Loucy (cell line): ENCODE measurements around the gene BCAS1.

Experiments used
- H2AFZ ChIP-seq: fragments of 200-600 bp; sonication (generic); 2 replicates; pipeline ENCODE4 v1.6.0; 2016; ENCODE audit warnings: antibody characterized with exemption, mild to moderate bottlenecking, low read length, moderate library complexity
- H3F3A ChIP-seq: fragments of 200-600 bp; 2 replicates; pipeline ENCODE4 v1.6.0; 2016; ENCODE audit warnings: antibody characterized with exemption, low read depth, mild to moderate bottlenecking
- H3K27me3 ChIP-seq: fragments of 200-600 bp; sonication (generic); 2 replicates; pipeline ENCODE4 v1.6.1; 2014; ENCODE audit warnings: low read length, mild to moderate bottlenecking; ENCODE audit not compliant: insufficient read depth, poor library complexity, severe bottlenecking
- H3K36me3 ChIP-seq: fragments of 200-600 bp; sonication (generic); 2 replicates; pipeline ENCODE4 v1.6.1; 2016; ENCODE audit warnings: low read length; ENCODE audit not compliant: insufficient read depth
- H3K4me1 ChIP-seq: fragments of 200-600 bp; sonication (generic); 2 replicates; pipeline ENCODE4 v1.5.1; 2014; ENCODE audit warnings: low read length, mild to moderate bottlenecking; ENCODE audit not compliant: insufficient read depth, poor library complexity, severe bottlenecking
- H3K4me2 ChIP-seq: fragments of 200-600 bp; sonication (generic); 2 replicates; pipeline ENCODE4 v1.6.0; 2014; ENCODE audit warnings: antibody characterized with exemption, low read length, low read depth, mild to moderate bottlenecking; ENCODE audit not compliant: poor library complexity, severe bottlenecking
- H3K4me3 ChIP-seq: fragments of 200-600 bp; sonication (generic); 2 replicates; pipeline ENCODE4 v1.5.1; 2014; ENCODE audit warnings: low read length, mild to moderate bottlenecking, mixed read lengths; ENCODE audit not compliant: poor library complexity, severe bottlenecking
- H3K79me2 ChIP-seq: fragments of 200-600 bp; sonication (generic); 2 replicates; pipeline ENCODE4 v1.6.1; 2014; ENCODE audit warnings: low read length; ENCODE audit not compliant: insufficient read depth
- H3K9ac ChIP-seq: fragments of 200-600 bp; sonication (generic); 2 replicates; pipeline ENCODE4 v1.6.0; 2014; ENCODE audit warnings: mild to moderate bottlenecking, low read depth, low read length, moderate library complexity; ENCODE audit not compliant: poor library complexity, severe bottlenecking
- H3K9me2 ChIP-seq: fragments of 200-600 bp; sonication (generic); replicated peaks from 2 replicates; pipeline ENCODE4 v1.6.1; 2016; ENCODE audit warnings: low read depth, low read length, mixed read lengths
- H3K9me3 ChIP-seq: fragments of 200-600 bp; sonication (generic); 2 replicates; pipeline ENCODE4 v1.6.1; 2014; ENCODE audit warnings: mild to moderate bottlenecking, antibody characterized with exemption, low read length, low read depth; ENCODE audit not compliant: insufficient read depth
- H4K20me1 ChIP-seq: fragments of 200-600 bp; sonication (generic); 2 replicates; pipeline ENCODE4 v1.6.0; 2014; ENCODE audit warnings: antibody characterized with exemption, low read length, mild to moderate bottlenecking; ENCODE audit not compliant: insufficient read depth, poor library complexity, severe bottlenecking
- EZH2phosphoT487 ChIP-seq: fragments of 200-600 bp; IDR thresholded peaks from 2 replicates; pipeline ENCODE4 v1.6.1; 2018; ENCODE audit warnings: antibody characterized with exemption, mild to moderate bottlenecking, moderate library complexity, borderline replicate concordance
- TF ChIP-seq, protein P1 (sequence below): fragments of 200-600 bp; sonication (generic); conservative IDR thresholded peaks from 2 replicates; pipeline ENCODE4 v1.5.1; 2014; ENCODE audit warnings: mild to moderate bottlenecking, antibody characterized with exemption, low read length

The BCAS1 gene

DNA sequence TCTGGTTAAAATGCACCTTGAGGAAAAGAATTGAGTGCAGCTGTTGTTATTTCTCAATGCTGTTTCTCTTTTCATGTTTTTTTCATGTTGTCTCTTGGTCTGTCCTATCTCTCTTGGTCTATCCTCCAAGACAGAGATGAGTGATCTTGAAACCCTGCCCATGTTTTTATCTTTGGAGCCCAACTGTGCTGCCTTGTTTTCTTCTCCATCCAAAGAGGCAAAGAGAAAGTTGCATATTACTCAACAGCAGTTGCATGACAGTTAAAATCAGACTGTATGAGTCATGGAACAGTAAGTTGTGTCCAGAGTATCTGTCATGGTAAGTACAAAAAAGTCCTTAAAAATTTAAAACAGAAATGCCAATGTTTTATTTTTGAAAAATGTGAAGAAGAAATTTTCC is 26.2 kb downstream of the BCAS1 start:
- Histone ChIP-seq H3K4me1 (peaks cover 4% of the 10 kb centered on the region), H2AFZ (no peak overlapping the region)
- no peak for TF ChIP-seq EZH2phosphoT487
- TF ChIP-seq, protein P1, sequence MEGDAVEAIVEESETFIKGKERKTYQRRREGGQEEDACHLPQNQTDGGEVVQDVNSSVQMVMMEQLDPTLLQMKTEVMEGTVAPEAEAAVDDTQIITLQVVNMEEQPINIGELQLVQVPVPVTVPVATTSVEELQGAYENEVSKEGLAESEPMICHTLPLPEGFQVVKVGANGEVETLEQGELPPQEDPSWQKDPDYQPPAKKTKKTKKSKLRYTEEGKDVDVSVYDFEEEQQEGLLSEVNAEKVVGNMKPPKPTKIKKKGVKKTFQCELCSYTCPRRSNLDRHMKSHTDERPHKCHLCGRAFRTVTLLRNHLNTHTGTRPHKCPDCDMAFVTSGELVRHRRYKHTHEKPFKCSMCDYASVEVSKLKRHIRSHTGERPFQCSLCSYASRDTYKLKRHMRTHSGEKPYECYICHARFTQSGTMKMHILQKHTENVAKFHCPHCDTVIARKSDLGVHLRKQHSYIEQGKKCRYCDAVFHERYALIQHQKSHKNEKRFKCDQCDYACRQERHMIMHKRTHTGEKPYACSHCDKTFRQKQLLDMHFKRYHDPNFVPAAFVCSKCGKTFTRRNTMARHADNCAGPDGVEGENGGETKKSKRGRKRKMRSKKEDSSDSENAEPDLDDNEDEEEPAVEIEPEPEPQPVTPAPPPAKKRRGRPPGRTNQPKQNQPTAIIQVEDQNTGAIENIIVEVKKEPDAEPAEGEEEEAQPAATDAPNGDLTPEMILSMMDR = no peak

DNA sequence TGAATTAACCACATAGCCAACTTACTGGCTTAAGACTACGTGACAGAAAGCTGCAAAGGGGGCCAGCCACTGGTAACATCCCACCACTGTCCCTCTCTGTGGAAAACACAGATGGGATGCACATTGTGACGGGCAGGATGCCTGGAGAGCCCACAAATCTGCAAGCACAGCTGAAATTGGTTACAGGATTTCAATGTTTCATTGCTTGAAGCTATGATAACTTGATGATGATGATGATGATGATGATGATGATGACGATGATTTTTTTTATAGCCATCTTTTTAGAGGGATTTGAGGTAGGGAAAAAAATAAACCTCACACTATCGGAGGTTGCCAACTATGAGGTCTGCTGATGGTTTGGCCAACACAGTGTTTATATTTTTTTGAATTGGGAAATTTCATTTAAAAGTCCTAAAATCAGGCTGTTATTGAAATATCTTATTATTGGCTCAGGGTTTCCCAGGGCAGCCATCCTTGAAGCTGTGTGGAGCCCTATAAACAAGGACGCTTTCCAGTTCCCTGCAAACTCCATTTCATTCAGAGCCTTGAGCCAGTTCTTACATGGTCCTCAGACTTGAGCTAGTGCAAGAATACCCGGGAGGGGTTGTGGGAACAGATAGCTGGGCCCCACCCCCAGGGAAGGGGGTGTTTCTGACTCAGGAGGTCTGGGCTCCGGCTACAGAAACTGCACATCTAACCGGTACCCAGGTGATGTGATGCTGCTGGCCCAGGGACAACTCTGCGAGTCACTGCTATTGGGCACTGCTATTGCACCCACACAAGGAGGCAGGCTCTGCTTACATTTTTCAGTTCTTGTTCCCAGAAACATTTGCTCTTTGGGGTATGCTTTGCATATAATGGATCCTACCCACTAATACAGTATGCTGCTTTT is 27.1 kb downstream of the BCAS1 start:
- Histone ChIP-seq H3K79me2 (no peaks in the 10 kb centered on the region), H3K9me3 (no peaks in the 10 kb centered on the region), H3K4me2 (no peak overlapping the region), H3K4me3 (no peak overlapping the region), H3K36me3 (no peaks in the 10 kb centered on the region), H3F3A (no peaks in the 10 kb centered on the region), H3K9me2 (no peaks in the 10 kb centered on the region), H3K4me1 (peaks cover 4% of the 10 kb centered on the region), H3K9ac (no peak overlapping the region), H4K20me1 (no peaks in the 10 kb centered on the region), H2AFZ (no peak overlapping the region), H3K27me3 (no peaks in the 10 kb centered on the region)
- TF ChIP-seq, protein P1 = no peak
- TF ChIP-seq EZH2phosphoT487 = no peak

More for the DNA sequence above, 26.2 kb downstream of the BCAS1 start:
- Histone ChIP-seq H3K36me3 (no peaks in the 10 kb centered on the region), H3K4me2 (no peak overlapping the region), H3K9me3 (no peaks in the 10 kb centered on the region), H4K20me1 (no peaks in the 10 kb centered on the region), H3K79me2 (no peaks in the 10 kb centered on the region), H3K9ac (no peak overlapping the region), H3K9me2 (no peaks in the 10 kb centered on the region), H3K27me3 (no peaks in the 10 kb centered on the region), H3F3A (no peaks in the 10 kb centered on the region), H3K4me3 (no peak overlapping the region)

DNA sequence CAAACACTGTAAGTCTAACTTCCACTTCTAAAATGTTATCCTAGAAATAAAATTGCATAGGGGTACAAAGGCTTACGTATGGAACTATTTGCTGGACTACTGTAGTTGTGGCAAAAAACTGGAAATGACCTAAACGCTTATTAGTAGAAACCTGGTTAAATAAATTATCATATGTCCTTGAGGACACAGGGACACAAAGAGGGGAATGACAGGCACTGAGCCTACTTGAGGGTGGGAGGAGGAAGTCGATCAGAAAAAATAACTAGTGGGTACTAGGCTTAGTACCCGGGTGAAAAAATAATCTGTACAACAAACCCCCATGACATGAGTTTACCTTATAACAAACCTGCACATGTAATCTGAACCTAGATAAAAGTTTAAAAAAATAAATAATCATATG is 28.4 kb downstream of the BCAS1 start:
- TF ChIP-seq, protein P1 = no peak
- TF ChIP-seq EZH2phosphoT487 = no peak
- no peaks in the 10 kb centered on the region for H3K9me2 ChIP-seq
- H2AFZ ChIP-seq = no peak overlapping the region
- no peak overlapping the region for H3K4me3 ChIP-seq
- no peak overlapping the region for H3K4me2 ChIP-seq
- H4K20me1 ChIP-seq = no peaks in the 10 kb centered on the region
- no peaks in the 10 kb centered on the region for H3K79me2 ChIP-seq
- no peaks in the 10 kb centered on the region for H3K4me1 ChIP-seq
- no peaks in the 10 kb centered on the region for H3K9me3 ChIP-seq
- no peaks in the 10 kb centered on the region for H3F3A ChIP-seq
- H3K27me3 ChIP-seq = no peaks in the 10 kb centered on the region
- H3K9ac ChIP-seq = no peak overlapping the region
- H3K36me3 ChIP-seq = no peaks in the 10 kb centered on the region
